ENCODE data around the gene TRPM1.

Gene TRPM1

GRCh38 chr15:31101262-31102038 is at the start of gene TRPM1:
TSS of gene TRPM1 (minus strand) at chr15:31101725. CDS start at chr15:31081355, 20,370 bp downstream.
- no peak for DNase-seq

GRCh38 chr15:31150732-31151231 is 49.3 kb upstream of the TRPM1 start:
- no peak for DNase-seq

DNA sequence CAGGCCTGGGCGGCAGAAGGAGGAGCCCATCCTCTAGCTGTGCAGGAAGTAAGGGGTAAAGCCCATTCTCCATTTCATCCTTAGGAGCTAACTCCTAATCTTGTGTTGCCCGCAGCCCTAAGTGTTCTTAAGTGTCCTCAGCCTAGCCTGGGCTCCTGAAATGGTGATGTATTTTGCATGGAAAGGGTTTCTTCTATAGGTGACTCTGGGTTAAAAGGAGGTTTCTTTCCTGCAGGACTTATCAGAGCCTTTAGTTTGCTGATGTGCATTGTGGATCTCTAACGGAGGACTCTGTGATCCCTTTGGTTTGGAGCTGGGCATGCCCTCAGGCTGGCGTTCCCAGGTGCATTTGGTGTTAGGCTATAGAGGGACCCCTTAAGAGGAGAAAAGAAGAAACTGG is 48.5 kb upstream of the TRPM1 start:
- no peak for DNase-seq

- no peak for DNase-seq
These were observed 47.6 kb upstream of the TRPM1 start for GRCh38 chr15:31149088-31149505.

- DNase-seq, result no peak
These were observed 47.0 kb upstream of the TRPM1 start for GRCh38 chr15:31148297-31149087.

DNA sequence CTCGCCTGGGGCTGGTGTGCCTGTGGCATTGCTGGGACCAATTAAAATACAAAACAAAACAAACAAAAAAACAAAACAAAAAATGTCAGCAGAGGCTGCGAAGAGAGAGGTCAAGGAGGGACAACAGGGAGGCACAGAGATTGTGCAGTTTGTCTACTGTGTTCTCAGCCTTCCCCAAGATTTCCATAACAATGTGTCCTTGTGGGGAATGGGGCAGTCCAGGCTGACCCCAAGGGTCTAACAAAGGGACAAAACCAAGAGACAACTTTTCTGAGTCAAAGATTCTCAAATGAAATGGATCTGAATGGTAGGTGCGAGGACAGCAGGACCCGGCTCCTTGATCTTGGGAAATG is 46.4 kb upstream of the TRPM1 start:
- no peak for DNase-seq

DNA sequence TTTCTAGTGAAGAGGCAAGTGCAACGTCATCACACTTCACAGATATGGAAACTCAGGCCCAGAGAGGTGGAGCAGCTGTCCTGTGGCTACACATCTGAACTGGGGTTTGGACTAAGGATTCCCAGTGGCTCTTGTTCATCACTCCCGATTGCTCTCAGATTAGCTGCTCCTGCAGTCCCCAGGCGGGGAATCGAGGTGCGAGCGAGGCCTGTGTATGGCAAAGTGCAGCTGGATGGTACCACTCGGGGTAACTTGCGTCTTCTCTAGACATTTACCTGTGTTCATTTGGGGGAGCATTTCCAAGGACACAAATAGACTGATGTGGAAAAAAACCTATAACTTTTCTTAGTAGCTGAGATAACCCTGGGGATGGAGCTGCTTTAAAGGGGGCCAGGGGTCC is 45.9 kb upstream of the TRPM1 start:
- DNase-seq, result no peak

- DNase-seq, result no peak
These were observed 43.9 kb upstream of the TRPM1 start for GRCh38 chr15:31145271-31145911.

DNA sequence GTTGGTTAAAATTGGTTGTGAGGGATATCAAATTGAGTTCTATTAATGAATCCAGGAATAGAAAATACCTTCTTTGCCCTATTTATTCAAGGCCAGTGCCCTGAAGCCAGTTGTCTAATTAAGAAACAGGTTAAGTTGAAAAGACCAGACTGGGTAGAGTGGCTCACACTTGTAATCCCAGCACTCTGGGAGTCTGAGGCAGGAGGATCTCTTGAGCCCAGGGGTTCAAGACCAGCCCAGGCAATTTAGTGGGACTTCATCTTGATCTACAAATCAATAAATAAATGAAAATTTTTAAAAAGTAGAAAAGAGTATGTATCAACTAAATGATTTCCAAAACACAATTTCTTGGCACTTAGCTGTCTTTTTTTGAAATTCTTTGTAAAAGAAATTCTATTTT is 40.3 kb upstream of the TRPM1 start:
- DNase-seq, result no peak

GRCh38 chr15:31136607-31137328 is 35.2 kb upstream of the TRPM1 start:
- DNase-seq, result no peak

GRCh38 chr15:31136016-31136415 is 34.5 kb upstream of the TRPM1 start:
- no peak for DNase-seq

GRCh38 chr15:31135523-31135922 is 34.0 kb upstream of the TRPM1 start:
- no peak for DNase-seq

- DNase-seq, result no peak
These were observed 32.4 kb upstream of the TRPM1 start for GRCh38 chr15:31133890-31134289.

DNA sequence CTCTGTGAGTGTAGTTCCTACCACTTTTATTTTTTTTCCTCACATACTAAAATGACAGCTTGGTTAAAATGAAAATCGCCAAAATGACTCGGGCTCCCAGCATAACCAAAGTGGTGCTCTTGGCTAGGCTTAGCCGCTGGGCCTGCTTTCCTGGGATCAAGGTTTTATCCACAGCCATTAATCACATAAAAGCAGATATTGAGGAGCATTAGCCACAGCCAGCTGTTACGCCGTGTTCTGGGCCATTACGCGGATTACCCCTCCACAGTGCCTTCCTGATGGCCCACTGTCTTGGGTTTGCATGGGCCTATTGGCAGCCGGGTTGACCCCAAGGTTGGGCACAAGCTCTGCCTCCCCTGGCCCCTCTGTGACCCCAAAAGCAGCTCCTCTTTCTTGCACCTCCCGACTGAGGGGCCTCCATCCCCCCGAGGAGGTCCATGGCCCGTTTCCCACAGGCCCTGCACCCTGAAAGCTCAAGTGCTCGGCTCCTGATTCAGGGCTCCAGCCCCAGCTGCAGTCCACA is 30.4 kb upstream of the TRPM1 start:
- DNase-seq, result no peak

DNA sequence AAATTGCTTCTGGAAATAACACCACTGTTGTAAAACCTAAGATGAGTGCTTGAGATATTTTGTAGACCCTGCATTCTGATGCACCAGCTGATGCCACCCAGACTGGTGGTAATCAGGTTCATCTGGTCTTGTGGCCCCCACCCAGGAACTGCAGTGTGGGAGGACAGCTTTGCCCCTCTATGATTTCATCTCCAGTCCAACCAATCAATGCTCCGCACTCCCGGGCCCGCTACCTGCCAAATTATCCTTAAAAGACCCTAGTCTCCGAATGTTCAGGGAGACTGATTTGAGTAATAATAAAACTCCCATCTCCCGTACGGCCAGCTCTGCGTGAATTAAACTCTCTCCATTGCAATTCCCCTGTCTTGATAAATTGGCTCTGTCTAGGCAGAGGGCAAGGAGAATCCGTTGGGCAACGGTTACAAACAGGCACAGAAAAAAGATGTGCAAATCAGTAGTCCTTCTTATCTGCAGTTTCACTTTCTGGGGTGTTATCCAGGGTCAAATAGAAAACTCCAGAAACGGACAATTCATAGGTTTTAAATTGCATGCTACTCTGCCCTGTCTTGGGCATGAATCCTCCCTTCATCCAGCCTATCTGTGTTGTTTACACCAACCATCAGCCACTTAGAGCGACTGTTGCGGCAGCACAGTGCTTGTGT is 29.2 kb upstream of the TRPM1 start:
- no peak for DNase-seq

GRCh38 chr15:31129769-31130303 is 28.3 kb upstream of the TRPM1 start:
- no peak for DNase-seq

GRCh38 chr15:31128919-31129768 is 27.6 kb upstream of the TRPM1 start:
- peak; percentile 76 for DNase-seq

DNA sequence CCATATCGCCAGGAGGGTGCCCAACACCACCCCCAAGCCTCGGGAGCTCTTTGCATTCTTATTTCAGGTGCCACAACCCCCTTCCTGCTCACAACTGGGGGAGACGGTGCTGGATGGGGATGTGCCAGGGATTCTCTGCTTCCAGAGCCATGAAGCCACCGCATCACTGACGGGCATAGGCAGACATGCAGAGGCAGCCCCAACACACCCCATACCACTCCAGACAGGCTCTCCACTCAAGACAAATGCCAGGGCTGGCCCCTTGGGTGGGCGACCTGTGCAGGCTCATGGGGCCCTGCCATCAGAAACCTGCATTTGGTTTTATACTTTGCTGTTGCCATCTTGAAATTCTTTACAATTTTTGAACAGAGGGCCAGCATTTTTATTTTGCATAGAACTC is 27.0 kb upstream of the TRPM1 start:
- DNase-seq, result no peak

DNA sequence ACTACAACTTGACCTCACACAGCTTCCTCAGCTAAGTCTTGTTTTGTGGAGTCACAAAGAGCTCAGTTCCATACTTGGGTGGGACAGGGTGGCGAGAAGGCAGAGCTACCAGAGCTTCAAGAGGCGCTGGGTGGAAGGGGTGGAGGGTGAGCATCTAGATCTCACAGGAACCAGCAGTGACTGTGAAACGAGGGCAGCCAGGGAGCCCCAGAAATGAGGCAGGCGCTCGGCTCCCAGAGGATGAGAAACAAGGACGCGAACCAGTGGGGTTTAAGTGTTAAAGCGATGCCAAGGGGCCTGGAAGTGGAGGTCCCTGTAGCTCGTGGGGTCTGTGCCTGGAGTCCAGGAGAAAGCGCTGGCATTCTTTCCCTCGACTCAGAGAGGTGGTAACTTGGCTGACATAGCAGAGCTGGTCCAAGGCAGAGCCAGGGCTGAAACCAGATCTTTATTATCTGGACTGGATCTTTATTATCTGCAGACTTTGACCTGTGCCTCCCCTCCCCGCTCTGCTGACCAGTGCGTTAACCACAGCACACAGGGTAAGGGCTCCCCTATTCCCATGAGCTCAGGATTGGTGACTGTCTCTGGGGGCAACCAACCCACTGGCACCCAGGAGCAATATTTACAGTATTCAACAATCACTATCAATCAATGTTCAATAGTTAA is 26.2 kb upstream of the TRPM1 start:
- DNase-seq, result no peak

- no peak for DNase-seq
These were observed 23.5 kb upstream of the TRPM1 start for GRCh38 chr15:31125061-31125460.
